Epithelial cell of proximal tubule (primary cell): ENCODE results near the gene SMIM21. TPM values are rescaled to one million over a fixed set of nuclear protein-coding genes. Genes with fewer than 3 reads are reported as not detected.

Source experiments
- DNase-seq: peaks from one replicate; pipeline ENCODE4 v3.0.0-alpha.2; 2011; ENCODE audit warnings: low read depth
- H3K4me3 ChIP-seq: 2 replicates; pipeline ENCODE4 v1.5.1; 2011; ENCODE audit warnings: low read depth, mild to moderate bottlenecking, low read length
- CTCF ChIP-seq: conservative IDR thresholded peaks from 2 replicates; pipeline ENCODE4 v1.5.1; 2012; ENCODE audit warnings: low read depth, mild to moderate bottlenecking, low read length
- total RNA-seq: library from RNA; depleted of rRNA; stranded (reverse); fragments of >200 nt; gene quantifications from 2 replicates; pipeline ENCODE4 v1.2.3, GENCODE V29; 2015

Gene SMIM21
- total RNA-seq, 1 donor from 2014 or later, result not detected

- no peak overlapping the region for H3K4me3 ChIP-seq
- no peak for TF ChIP-seq CTCF
- DNase-seq, result no peak
Observed at GRCh38 chr18:75454022-75454795, 26.7 kb upstream of the SMIM21 start.

- H3K4me3 ChIP-seq, result no peak overlapping the region
- no peak for TF ChIP-seq CTCF
- no peak for DNase-seq
Observed at GRCh38 chr18:75450906-75451305, 23.4 kb upstream of the SMIM21 start.

- DNase-seq, result no peak
- no peak for TF ChIP-seq CTCF
- no peak overlapping the region for H3K4me3 ChIP-seq
Observed at GRCh38 chr18:75441896-75442295, 14.4 kb upstream of the SMIM21 start.

- no peak for TF ChIP-seq CTCF
- H3K4me3 ChIP-seq, result no peak overlapping the region
- no peak for DNase-seq
Observed at GRCh38 chr18:75439348-75439747, 11.8 kb upstream of the SMIM21 start.

GRCh38 chr18:75438891-75439290 lies 11.4 kb upstream of the SMIM21 start:
- no peak overlapping the region for H3K4me3 ChIP-seq
- no peak for TF ChIP-seq CTCF
- no peak for DNase-seq

- no peak for TF ChIP-seq CTCF
- no peak for DNase-seq
- H3K4me3 ChIP-seq, result no peak overlapping the region
Observed at GRCh38 chr18:75437979-75438378, 10.5 kb upstream of the SMIM21 start.

GRCh38 chr18:75433098-75433497 lies 5.6 kb upstream of the SMIM21 start:
- H3K4me3 ChIP-seq, result no peak overlapping the region
- TF ChIP-seq CTCF, result no peak
- no peak for DNase-seq
